ENCODE results near the gene RNU5D-1. TPM values are rescaled to one million over a fixed set of nuclear protein-coding genes. Genes with fewer than 3 reads are reported as not detected.

The RNU5D-1 gene
- total RNA-seq, 2 donors from 2014 or later, result not detected

- H3K4me3 ChIP-seq, result no peak overlapping the region
- TF ChIP-seq CTCF (IDR thresholded peaks at IDR 0.05), result no peak
- ATAC-seq (ENCODE audit: insufficient number of reproducible peaks, low FRiP score, low read depth), result no peak
- peaks cover 3 to 13% of the 10 kb centered on the region in 2 donors for H3K4me1 ChIP-seq (ENCODE audit: control insufficient read depth in 1 of 2, low read depth in 2 of 2)
- no peaks in the 10 kb centered on the region for H3K9me3 ChIP-seq
- no peaks in the 10 kb centered on the region for H3K36me3 ChIP-seq
- no peak for DNase-seq (ENCODE audit: low spot score)
- no peak overlapping the region for H3K27ac ChIP-seq
- H3K27me3 ChIP-seq (replicated peaks; ENCODE audit: insufficient read depth), result no peaks in the 10 kb centered on the region
These were observed 2.4 kb upstream of the RNU5D-1 start for GRCh38 chr1:44733365-44733764.

DNA sequence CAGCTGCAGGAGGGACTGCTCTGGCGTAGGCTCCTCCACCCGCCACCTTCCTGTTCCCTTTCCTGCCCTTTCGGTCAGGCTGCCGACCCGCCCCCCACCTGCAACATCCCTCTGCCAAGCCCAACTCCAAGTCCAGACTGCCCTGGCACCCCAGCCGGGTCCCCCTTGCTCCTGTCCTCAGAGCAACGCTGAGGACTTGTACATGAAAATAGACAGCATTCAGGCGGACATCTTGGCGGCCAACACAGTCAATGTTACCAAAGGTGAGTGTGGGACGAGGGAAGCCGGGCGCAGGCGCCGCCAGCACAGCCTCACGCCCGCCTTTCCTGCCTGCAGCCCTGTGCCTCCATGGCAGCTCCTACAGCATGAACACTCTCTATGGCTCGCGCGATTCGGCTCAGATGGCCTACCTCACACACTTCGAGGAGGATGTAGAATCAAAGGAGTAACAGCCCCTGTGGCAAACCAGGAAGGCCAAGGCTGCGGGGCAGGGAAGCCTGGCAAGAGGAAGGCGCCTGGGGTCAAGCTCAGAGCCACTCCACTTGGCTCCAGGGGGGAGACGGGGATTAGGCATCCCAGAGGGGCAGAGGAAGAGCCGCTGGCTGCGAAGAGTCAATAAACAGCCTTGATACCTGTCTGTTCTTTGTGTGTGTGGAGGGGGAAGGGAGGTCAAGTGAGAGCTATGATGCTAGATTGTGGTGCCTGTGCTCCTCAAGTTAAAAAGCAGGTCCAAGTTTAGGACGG is 5.8 kb downstream of the RNU5D-1 start:
- H3K27me3 ChIP-seq (replicated peaks; ENCODE audit: insufficient read depth), result no peaks in the 10 kb centered on the region
- no peak for ATAC-seq (ENCODE audit: insufficient number of reproducible peaks, low FRiP score, low read depth)
- H3K4me1 ChIP-seq (ENCODE audit: control insufficient read depth in 1 of 2, low read depth in 2 of 2), result peaks cover 2 to 3% of the 10 kb centered on the region in 2 donors
- H3K27ac ChIP-seq, result no peak overlapping the region
- H3K4me3 ChIP-seq, result no peak overlapping the region
- H3K9me3 ChIP-seq, result no peaks in the 10 kb centered on the region
- H3K36me3 ChIP-seq, result no peaks in the 10 kb centered on the region
- no peak for DNase-seq (ENCODE audit: low spot score)
- TF ChIP-seq CTCF (IDR thresholded peaks at IDR 0.05), result no peak

GRCh38 chr1:44724296-44724954 is 6.5 kb downstream of the RNU5D-1 start:
- no peak overlapping the region for H3K4me3 ChIP-seq
- no peaks in the 10 kb centered on the region for H3K27me3 ChIP-seq (replicated peaks; ENCODE audit: insufficient read depth)
- H3K4me1 ChIP-seq (ENCODE audit: control insufficient read depth in 1 of 2, low read depth in 2 of 2), result no peaks in the 10 kb centered on the region
- DNase-seq (ENCODE audit: low spot score), result no peak
- no peaks in the 10 kb centered on the region for H3K36me3 ChIP-seq
- no peaks in the 10 kb centered on the region for H3K9me3 ChIP-seq
- no peak overlapping the region for H3K27ac ChIP-seq
- no peak for ATAC-seq (ENCODE audit: insufficient number of reproducible peaks, low FRiP score, low read depth)
- TF ChIP-seq CTCF (IDR thresholded peaks at IDR 0.05), result no peak

DNA sequence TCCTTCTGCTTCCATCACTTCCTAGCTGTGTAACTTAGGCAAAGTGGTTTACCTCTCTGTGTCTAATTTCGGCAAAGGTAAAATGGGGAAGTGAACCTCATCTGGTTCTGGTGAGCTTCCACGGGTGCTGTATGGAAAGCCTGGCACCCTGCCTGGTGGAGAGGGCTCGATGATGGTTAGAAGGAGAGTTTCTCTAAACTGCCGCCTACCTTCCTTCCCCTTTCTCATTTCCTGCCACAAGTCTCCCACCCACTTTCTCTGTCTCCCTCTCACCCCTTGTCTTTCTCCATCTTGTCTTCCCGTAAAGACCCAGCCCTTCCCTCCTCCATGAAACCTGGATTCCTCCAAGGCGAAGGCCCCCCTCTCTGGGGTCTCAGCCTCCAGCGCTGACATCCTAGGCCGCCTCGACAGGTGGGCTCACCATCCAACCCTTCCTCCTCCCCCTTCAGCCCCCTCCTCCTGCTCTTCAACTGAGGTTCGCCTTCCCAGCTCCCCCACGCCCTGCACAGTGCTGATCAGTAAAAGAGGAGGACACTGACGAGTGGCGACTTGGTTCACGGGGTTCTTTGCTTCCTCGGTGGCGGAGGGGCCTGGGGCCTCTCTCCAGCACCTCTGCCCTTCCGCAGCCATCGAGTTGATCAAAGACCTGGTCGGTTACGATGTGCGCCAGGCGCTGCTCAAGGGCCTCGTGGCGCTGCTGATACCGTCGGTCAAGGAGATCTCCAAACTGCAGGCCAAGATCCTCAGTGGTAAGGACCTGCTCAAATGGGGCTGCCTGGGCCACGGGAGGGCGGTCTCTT is 7.3 kb downstream of the RNU5D-1 start:
- no peaks in the 10 kb centered on the region for H3K36me3 ChIP-seq
- no peaks in the 10 kb centered on the region for H3K9me3 ChIP-seq
- no peak overlapping the region for H3K4me3 ChIP-seq
- DNase-seq (ENCODE audit: low spot score), result no peak
- no peak for TF ChIP-seq CTCF (IDR thresholded peaks at IDR 0.05)
- no peaks in the 10 kb centered on the region for H3K27me3 ChIP-seq (replicated peaks; ENCODE audit: insufficient read depth)
- no peak for ATAC-seq (ENCODE audit: insufficient number of reproducible peaks, low FRiP score, low read depth)
- H3K4me1 ChIP-seq (ENCODE audit: control insufficient read depth in 1 of 2, low read depth in 2 of 2), result no peaks in the 10 kb centered on the region
- H3K27ac ChIP-seq, result no peak overlapping the region

GRCh38 chr1:44723064-44723463 is 7.9 kb downstream of the RNU5D-1 start:
- H3K27ac ChIP-seq, result no peak overlapping the region
- H3K9me3 ChIP-seq, result no peaks in the 10 kb centered on the region
- no peaks in the 10 kb centered on the region for H3K4me1 ChIP-seq (ENCODE audit: control insufficient read depth in 1 of 2, low read depth in 2 of 2)
- no peak for TF ChIP-seq CTCF (IDR thresholded peaks at IDR 0.05)
- no peaks in the 10 kb centered on the region for H3K27me3 ChIP-seq (replicated peaks; ENCODE audit: insufficient read depth)
- H3K4me3 ChIP-seq, result no peak overlapping the region
- ATAC-seq (ENCODE audit: insufficient number of reproducible peaks, low FRiP score, low read depth), result no peak
- H3K36me3 ChIP-seq, result no peaks in the 10 kb centered on the region
- DNase-seq (ENCODE audit: low spot score), result no peak

Data from thoracic aorta (tissue), 2 donors.